ENCODE results near the gene SPRN. TPM values are rescaled to one million over a fixed set of nuclear protein-coding genes. Genes with fewer than 3 reads are reported as not detected.
"Not testable (repeated sequence)": the region's sequence is repeated elsewhere in the genome, so short reads cannot be mapped to it uniquely, and the experiment has no call there.

The SPRN gene
- 1 to 10 TPM in 1 of 2 donors, under 1 TPM in 1; 0.09 to 1.2 TPM for total RNA-seq

GRCh38 chr10:133424601-133425000, at the start of gene SPRN:
TSS of gene SPRN (minus strand) at chr10:133424625. CDS start at chr10:133423681, 944 bp downstream.
- H3K27ac ChIP-seq; H3K4me3 ChIP-seq; H3K27me3 ChIP-seq (replicated peaks; ENCODE audit: insufficient read depth); H3K36me3 ChIP-seq; intact Hi-C loops (cut with DNase I); H3K4me1 ChIP-seq (replicated peaks); DNase-seq (ENCODE audit: low spot score); H3K9me3 ChIP-seq: not testable (repeated sequence)
- WGBS = no CpG with 5 or more reads among the region's 37 CpGs

GRCh38 chr10:133474027-133474426, 49.6 kb upstream of the SPRN start:
- no peak for DNase-seq (ENCODE audit: low spot score)
- 80% methylated on average over 2 of the region's 2 CpGs for WGBS
- no peak for TF ChIP-seq POLR2AphosphoS5 (IDR thresholded peaks at IDR 0.05)
- no peak for TF ChIP-seq CTCF (IDR thresholded peaks at IDR 0.05)
- no peak for TF ChIP-seq POLR2A (IDR thresholded peaks at IDR 0.05)

GRCh38 chr10:133473270-133473669, 48.8 kb upstream of the SPRN start:
- intact Hi-C loops (cut with DNase I) = no loop called here
- Histone ChIP-seq H3K27me3 (replicated peaks; ENCODE audit: insufficient read depth) (no peaks in the 10 kb centered on the region), H3K4me3 (no peak overlapping the region), H3K36me3 (no peaks in the 10 kb centered on the region), H3K4me1 (replicated peaks) (no peaks in the 10 kb centered on the region), H3K27ac (no peak overlapping the region), H3K9me3 (no peaks in the 10 kb centered on the region)
- WGBS = 61% methylated on average over 4 of the region's 4 CpGs
- no peak for DNase-seq (ENCODE audit: low spot score)
- TF ChIP-seq POLR2A (IDR thresholded peaks at IDR 0.05) (no peak), POLR2AphosphoS5 (IDR thresholded peaks at IDR 0.05) (no peak), CTCF (IDR thresholded peaks at IDR 0.05) (no peak)

More at GRCh38 chr10:133474027-133474426, 49.6 kb upstream of the SPRN start:
- Histone ChIP-seq H3K4me3 (no peak overlapping the region), H3K27ac (no peak overlapping the region), H3K9me3 (no peaks in the 10 kb centered on the region), H3K4me1 (replicated peaks) (no peaks in the 10 kb centered on the region), H3K36me3 (no peaks in the 10 kb centered on the region), H3K27me3 (replicated peaks; ENCODE audit: insufficient read depth) (no peaks in the 10 kb centered on the region)
- intact Hi-C loops (cut with DNase I) = no loop called here

GRCh38 chr10:133471300-133472109, 47.1 kb upstream of the SPRN start:
- Histone ChIP-seq H3K27ac (no peak overlapping the region), H3K27me3 (replicated peaks; ENCODE audit: insufficient read depth) (no peaks in the 10 kb centered on the region), H3K4me1 (replicated peaks) (no peaks in the 10 kb centered on the region), H3K9me3 (no peaks in the 10 kb centered on the region), H3K36me3 (no peaks in the 10 kb centered on the region), H3K4me3 (no peak overlapping the region)
- intact Hi-C loops (cut with DNase I) = no loop called here
- WGBS = 78% methylated on average over 7 of the region's 7 CpGs
- DNase-seq (ENCODE audit: low spot score) = no peak
- no peak for TF ChIP-seq POLR2AphosphoS5 (IDR thresholded peaks at IDR 0.05)
- TF ChIP-seq CTCF (IDR thresholded peaks at IDR 0.05) = no peak
- no peak for TF ChIP-seq POLR2A (IDR thresholded peaks at IDR 0.05)

- H3K27ac ChIP-seq; H3K4me1 ChIP-seq (replicated peaks); H3K4me3 ChIP-seq; H3K27me3 ChIP-seq (replicated peaks; ENCODE audit: insufficient read depth); DNase-seq (ENCODE audit: low spot score); intact Hi-C loops (cut with DNase I); H3K36me3 ChIP-seq; H3K9me3 ChIP-seq: not testable (repeated sequence)
- 77% methylated on average over 3 of the region's 3 CpGs for WGBS
These were observed 44.8 kb upstream of the SPRN start for GRCh38 chr10:133469205-133469604.
